Activated naive CD4-positive, alpha-beta T cell treated with anti-CD3 and anti-CD28 coated beads, Interleukin-2, amount 50 U/mL, for 16 hours (primary cell): ENCODE results near the gene RAB28.
"Not testable (repeated sequence)": the region's sequence is repeated elsewhere in the genome, so short reads cannot be mapped to it uniquely, and the experiment has no call there.

ENCODE experiments used
- DNase-seq: peaks from one replicate; pipeline ENCODE4 v3.0.0-alpha.2; 2020

Gene RAB28

DNA sequence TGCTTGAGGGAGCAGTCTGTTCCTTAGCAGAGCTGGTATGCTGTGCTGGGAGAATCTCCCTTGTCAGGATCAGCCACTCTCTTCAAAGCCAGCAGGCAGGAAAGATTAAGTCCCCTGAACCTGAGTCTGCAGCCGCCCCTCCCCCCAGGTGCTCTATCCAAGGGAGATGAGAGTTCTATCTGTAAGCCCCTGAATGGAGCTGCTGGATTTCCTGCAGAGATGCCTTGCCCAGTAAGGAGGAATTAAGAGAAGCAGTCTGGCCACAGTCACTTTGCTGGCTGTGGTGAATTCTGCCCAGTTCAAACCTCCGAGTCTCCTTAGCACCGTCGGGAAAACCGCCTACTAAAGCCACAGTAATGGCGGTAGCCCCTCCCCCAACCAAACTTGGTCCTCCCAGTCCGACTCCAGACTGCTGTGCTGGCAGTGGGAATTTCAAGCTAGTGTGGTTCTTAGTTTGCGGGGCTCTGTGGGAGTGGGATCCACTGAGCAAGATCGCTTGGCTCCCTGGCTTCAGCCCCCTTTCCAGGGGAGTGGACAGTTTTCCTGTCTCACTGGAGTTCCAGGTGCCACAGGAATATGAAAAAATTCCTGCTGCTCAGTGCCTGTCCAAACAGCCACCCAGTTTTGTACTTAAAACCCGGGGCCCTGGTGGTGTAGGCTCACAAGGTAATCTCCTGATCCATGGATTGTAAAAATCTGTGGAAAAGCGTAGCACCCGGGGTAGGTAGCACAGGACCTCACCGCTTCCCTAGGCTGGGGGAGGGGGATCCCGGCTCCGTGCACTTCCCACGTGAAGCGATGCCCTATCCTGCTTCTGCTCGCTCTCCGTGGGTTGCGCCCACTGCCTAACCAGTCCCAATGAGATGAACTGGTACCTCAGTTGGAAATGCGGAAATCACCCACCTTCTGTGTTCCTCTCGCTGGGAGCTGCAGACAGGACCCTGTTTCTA lies 38.0 kb downstream of the RAB28 start:
- no peak for DNase-seq

DNA sequence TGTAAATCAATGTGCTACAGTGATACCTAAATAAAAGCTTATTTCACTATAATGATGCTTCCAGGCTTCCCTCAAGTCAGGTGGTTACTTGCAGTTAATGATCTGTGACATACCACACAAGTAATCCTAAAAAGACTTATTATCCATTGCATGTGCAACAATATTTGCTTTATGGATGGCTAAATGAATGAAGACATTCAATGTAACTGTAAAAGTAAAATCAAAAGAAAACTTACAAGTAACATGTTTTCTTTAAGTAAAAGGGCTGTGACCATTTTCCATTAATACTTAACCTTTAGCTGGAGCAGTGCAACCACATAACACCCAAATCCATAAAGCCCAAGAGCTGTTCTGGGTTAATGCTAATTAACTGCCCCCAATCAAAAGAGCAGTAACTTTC lies 42.6 kb downstream of the RAB28 start:
- no peak for DNase-seq

DNA sequence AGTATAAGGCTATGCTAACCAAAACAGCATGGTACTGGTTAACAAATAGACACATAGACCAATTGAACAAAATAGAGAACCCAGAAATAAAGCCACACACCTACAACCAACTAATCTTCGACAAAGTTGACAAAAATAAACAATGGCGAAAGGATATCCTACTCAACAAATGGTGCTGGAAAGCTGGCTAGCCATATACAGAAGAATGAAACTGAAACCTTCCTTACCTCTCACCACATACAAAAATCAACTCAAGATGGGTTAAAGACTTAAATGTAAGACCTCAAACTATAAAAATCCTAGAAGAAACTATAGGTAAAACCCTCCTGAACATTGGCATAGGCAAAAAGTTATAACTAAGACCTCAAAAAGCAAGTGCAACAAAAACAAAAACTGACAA lies 47.2 kb downstream of the RAB28 start:
- no peak for DNase-seq

GRCh38 chr4:13432453-13432852 lies 51.7 kb downstream of the RAB28 start:
- no peak for DNase-seq

DNA sequence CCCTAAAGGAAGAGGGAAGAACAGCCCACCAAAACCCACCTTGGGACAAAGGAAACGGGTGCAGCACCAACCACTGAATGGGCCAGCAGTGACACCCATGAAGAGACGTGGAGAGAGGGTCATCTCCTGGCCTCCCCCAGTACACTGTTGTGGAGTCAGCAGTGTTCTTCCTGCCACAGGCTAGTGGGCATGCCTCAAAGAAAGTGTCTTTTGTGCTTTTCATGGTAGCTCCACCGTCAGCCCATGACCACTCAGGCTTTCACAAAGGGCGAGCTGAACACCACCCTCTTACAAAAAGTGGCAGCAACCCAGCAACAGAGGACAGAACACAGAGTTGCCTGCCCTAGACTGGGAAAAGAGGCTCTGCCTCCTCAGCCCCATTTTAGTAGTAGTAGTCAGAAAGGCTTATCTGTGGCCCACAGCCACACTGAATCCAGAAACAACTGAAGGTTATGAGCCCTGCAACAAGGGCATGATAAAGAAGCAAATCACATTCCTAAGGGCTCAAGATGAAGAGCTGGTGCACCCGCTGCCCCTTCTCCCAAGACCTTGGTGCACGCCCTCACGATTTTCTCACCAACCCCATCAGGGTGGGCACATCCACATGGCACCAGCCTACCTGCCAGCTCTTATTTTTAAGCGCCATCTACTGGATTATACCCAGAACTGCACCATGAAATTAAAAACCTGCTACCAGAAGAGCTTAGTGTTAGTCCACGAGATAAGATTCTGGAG lies 53.1 kb downstream of the RAB28 start:
- no peak for DNase-seq

DNA sequence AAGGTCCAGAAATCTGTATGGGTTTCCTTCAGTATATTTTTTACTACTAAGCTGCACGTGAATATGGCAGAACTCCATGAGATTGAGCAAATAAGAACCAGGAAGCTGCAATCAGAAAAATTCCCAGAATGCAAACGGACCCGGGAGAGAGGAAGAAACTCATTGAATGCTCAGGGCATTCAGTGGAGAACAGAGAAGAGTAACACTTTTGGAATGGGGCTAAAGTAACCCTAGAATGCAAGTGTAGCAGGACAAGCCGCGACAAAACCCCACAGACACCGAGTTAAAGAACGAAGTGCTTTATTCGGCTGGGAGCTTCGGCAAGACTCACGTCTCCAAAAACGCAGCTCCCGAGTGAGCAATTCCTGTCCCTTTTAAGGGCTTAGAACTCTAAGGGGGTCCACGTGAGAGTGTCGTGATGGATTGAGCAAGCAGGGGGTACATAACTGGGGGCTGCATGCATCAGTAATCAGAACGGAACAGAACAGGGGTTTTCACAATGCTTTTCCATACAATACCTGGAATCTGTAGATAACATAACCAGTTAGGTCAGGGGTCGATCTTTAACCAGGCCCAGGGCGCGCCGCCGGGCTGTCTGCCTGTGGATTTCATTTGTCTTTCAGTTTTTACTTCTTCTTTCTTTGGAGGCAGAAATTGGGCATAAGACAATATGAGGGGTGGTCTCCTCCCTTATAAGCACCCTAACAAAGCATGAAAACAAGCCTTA lies 56.4 kb downstream of the RAB28 start:
- DNase-seq: no peak

DNA sequence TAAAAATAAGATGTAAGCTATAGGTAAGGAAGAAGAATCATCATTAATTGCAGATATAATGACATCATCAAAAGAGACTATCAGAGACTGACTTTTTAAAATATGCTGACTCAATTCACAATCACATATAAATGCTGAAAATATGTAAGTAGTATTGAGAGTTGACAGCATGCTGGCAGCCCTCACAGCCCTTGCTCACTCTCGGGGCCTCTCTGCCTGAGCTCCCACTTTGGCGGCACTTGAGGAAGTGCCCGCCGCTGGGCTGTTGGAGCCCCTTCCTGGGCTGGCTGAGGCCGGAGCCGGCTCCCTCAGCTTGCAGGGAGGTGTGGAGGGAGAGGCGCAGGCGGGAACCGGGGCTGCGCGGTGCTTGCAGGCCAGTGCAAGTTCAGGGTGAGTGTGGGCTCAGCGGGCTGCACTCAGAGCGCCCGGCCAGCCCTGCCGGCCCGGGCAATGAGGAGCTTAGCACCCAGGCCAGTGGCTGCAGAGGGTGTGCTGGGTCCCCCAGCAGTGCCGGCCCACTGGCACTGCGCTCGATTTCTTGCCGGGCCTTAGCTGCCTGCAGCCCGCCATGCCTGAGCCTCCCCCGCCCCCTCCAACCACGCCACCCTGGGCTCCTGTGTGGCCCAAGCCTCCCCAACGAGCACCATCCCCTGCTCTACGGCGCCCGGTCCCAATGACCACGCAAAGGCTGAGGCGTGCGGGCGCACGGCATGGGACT lies 68.9 kb downstream of the RAB28 start:
- DNase-seq: no peak

GRCh38 chr4:13413729-13414437 lies 70.3 kb downstream of the RAB28 start:
- DNase-seq: no peak

DNA sequence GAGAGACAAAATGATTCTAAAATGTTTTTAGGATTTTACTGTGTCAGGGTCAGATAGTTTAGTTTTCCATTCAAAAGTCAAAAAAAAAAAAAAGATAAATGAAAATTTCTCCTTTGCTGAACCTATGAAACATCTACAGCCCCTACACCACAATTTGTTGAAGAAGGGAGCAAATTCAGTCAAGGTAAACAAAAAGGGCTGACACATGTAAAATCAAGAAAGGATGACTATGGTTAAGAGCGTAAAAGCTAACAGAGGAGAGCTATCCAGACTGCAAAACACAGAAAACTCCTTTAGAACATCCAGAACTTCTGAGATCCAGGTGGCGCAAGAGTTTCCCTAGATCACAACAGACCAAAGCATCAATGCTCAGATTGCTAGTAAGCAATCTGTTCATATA lies 72.2 kb downstream of the RAB28 start:
- DNase-seq: no peak

DNA sequence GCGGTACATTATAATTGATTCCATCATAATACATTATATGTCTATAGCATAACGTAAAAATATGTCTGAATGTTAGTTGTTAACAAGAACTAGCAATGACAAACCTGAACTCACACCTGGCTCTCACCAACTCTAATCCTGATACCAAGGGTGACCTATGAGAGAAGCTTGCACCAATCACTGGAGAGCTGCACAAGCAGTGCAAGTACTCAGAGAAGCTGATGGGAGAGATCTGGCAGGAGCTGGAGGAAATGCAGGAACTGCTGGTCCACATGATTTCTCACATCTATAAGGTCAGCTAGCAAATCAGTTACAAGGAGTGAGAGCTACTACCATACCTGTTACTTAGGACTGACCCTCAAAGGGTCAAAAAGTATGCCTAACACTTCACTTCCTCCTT lies 74.8 kb downstream of the RAB28 start:
- no peak for DNase-seq

GRCh38 chr4:13406156-13406555 lies 78.0 kb downstream of the RAB28 start:
- not testable (repeated sequence) for DNase-seq

DNA sequence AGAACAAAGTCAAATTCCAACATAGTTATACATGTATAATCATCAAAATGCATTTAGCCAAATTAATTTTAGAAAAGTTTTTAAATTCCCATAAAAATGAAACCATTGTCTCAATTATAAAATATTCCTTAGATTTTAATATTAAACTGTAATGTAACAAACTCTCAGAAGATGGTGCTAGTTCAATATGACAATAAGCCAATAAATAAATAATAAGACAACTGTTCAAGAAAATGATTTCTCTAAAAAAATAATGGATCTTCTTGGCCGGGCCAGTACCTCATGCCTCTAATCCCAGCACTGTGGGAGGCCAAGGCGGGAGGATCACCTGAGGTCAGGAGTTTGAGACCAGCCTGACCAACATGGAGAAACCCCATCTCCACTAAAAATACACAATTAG lies 80.3 kb downstream of the RAB28 start:
- DNase-seq: no peak

- DNase-seq: no peak
Measured at GRCh38 chr4:13403326-13403725, 80.8 kb downstream of the RAB28 start.

DNA sequence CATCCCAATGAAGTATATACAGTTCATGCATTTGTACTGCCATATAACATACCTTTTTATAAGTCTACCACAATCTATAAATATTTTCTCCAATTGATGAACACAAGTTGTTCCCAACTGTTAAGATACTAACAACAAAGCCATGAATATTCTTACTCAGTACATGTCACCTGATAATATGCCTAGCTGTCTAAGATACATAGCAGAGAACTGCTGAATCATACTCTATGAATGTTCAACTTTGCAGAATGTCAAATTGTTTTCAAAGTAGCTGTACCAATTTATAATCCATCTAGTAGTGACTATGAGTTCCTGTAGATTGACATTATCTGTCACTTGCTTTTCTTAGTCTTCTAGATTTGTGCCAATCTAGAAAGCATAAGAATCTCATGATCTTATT lies 84.9 kb downstream of the RAB28 start:
- DNase-seq: no peak

DNA sequence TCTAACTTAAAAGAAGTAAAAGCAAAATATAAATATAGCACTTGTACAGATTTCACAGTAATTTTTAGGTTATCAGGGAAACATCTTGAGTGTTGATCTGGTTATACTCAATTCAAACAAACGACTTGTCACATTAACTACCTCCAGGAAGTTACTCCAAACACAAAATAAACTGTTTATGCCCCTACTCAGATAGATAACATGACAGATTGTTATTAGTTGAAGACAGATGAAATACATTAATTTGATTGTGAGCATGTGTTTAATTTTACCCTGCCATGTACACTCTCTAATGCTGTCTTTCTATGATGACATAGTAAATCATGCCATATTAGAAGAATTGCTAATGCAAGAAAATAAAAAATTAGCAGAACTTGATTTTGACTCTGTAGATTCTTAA lies 88.0 kb downstream of the RAB28 start:
- DNase-seq: no peak

DNA sequence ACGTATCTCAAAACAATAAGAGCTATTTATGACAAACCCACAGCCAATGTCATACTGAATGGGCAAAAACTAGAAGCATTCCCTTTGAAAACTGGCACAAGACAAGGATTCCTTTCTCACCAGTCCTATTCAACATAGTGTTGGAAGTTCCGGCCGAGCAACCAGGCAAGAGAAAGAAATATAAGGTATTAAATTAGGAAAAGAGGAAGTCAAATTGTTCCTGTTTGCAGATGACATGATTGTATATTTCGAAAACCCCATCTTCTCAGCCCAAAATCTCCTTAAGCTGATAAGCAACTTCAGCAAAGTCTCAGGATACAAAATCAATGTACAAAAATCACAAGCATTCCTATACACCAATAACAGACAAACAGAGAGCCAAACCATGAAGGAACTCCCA lies 94.2 kb downstream of the RAB28 start:
- DNase-seq: not testable (repeated sequence)

- no peak for DNase-seq
Measured at GRCh38 chr4:13386405-13387107, 97.6 kb downstream of the RAB28 start.

DNA sequence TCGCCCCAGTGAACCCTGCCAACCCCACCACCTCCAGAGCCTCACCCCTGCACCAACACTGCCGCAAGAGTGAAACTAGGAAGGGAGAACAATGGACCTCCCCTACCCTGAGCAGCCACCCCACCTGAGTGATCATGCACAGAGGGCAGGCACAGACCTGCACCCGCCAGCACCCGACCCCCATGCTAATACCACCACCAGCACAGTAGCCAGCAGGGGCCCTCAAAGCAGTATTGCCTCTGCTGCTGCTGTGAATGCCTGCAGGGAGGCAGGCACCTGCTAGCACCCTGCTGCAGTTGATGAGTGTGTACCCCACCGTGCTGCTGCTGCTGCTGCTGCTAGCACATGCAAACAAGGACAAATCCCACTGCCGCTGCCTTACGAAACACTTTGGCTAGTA lies 100.1 kb downstream of the RAB28 start:
- no peak for DNase-seq

DNA sequence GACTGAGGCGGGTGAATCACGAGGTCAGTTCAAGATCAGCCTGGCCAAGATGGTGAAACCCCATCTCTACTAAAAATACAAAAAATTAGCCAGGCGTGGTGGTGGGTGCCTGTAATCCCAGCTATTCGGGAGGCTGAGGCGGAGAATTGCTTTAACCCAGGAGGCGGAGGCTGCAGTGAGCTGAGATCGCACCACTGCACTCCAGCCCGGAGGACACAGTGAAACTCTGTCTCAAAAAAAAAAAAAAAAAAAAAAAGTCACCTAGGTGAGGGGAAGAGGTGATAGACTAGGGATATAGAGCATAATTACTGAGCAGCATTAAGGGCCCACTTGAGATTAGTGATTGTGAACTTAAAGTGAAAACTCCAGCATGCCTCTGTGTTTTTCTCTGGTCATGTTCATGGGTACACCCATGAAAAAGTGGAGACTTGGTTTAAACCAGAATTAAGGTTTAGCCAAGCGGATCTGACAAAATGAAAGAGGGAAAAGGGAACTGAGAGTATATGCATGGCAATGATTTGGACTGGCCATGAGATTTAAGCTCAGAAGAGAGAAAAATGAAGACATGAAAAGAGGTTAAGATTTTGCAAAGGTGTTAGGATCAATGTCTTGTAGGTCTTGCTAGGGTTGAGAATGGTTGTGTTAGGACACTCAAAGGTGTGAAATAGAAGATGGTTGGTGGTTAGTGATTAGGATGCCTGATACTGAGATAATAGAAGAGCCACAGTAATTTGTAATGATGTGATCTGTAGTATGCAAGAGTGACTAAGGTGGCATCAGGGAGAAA lies 105.0 kb downstream of the RAB28 start:
- no peak for DNase-seq

DNA sequence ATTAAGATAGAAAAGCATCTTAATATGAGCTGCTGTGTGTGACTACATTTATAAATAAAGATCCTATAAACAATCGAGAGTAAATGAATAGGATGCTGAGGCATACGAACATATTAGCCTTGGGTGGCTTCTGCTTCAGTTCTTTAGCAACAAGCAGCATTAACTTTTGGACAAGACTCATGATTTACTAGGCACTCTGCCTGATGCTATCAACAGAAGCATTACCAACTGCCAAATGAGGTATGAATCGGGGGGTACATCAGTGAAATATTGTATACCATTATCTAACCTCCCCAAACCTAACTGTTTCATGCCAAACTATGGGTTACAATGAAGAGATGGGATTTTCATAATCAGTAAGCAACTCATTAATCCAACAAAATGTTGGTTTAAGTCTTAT lies 113.1 kb downstream of the RAB28 start:
- DNase-seq: no peak

GRCh38 chr4:13368217-13368616 lies 115.9 kb downstream of the RAB28 start:
- no peak for DNase-seq
